ENCODE results near the gene MYO9B. TPM values are rescaled to one million over a fixed set of nuclear protein-coding genes. Genes with fewer than 3 reads are reported as not detected.

MYO9B gene
- polyA plus RNA-seq, 1 donor (not counting 4 experiments of a cell fraction or from before 2014, with no cell fraction given): 14.3 TPM

GRCh38 chr19:17149393-17150135 is 74.0 kb downstream of the MYO9B start:
- dilution Hi-C loops (cut with MboI; ENCODE audit: extremely low pct_ligation_motif_present, low sequenced_read_pairs): no loop called here
- Histone ChIP-seq H3K36me3 (ENCODE audit: control insufficient read depth in 2 of 2, extremely low read depth in 1 of 2, insufficient read depth in 2 of 2, low read length in 2 of 2) (peaks cover 5 to 19% of the 10 kb centered on the region in 2 experiments), H3K27ac (ENCODE audit: control insufficient read depth, insufficient read depth, low read length) (no peak overlapping the region), H3K9me1 (ENCODE audit: control insufficient read depth, extremely low read depth, insufficient read depth, low read length) (no peaks in the 10 kb centered on the region), H3K4me3 (ENCODE audit: control insufficient read depth in 2 of 3, extremely low read depth in 1 of 3, insufficient read depth in 2 of 3, low read depth in 1 of 3, low read length in 3 of 3) (no peak overlapping the region), H2AFZ (ENCODE audit: control insufficient read depth, low read length) (no peak overlapping the region), H3K9me3 (ENCODE audit: control insufficient read depth, low read depth, low read length) (no peaks in the 10 kb centered on the region), H3K4me2 (ENCODE audit: control insufficient read depth, extremely low read depth, insufficient read depth, low read depth, low read length) (no peak overlapping the region), H3K4me1 (ENCODE audit: control insufficient read depth, extremely low read depth, insufficient read depth, low read length) (no peaks in the 10 kb centered on the region), H3K27me3 (ENCODE audit: control insufficient read depth, extremely low read depth, insufficient read depth, low read length) (no peaks in the 10 kb centered on the region), H3K79me2 (ENCODE audit: control insufficient read depth, insufficient read depth, low read length) (no peaks in the 10 kb centered on the region), H3K9ac (ENCODE audit: control insufficient read depth, extremely low read depth, insufficient read depth, low read length) (no peak overlapping the region), H4K20me1 (ENCODE audit: control insufficient read depth, extremely low read depth, insufficient read depth, low read length) (no peaks in the 10 kb centered on the region)
- DNase-seq (ENCODE audit: low read depth, low spot score): no peak
- no peak for TF ChIP-seq EZH2 (IDR thresholded peaks at IDR 0.05; ENCODE audit: low read length)
- no peak for TF ChIP-seq CTCF (optimal IDR thresholded peaks at IDR 0.05 in 1 of 3, IDR thresholded peaks at IDR 0.05 in 1 of 3, conservative IDR thresholded peaks at IDR 0.05 in 1 of 3; ENCODE audit: extremely low read depth in 1 of 3, insufficient read depth in 2 of 3, low read length in 3 of 3)
- no peak for FAIRE-seq

- no peak for FAIRE-seq
- dilution Hi-C loops (cut with MboI; ENCODE audit: extremely low pct_ligation_motif_present, low sequenced_read_pairs): no loop called here
- Histone ChIP-seq H3K9me3 (ENCODE audit: control insufficient read depth, low read depth, low read length) (no peaks in the 10 kb centered on the region), H3K4me2 (ENCODE audit: control insufficient read depth, extremely low read depth, insufficient read depth, low read depth, low read length) (no peak overlapping the region), H3K4me1 (ENCODE audit: control insufficient read depth, extremely low read depth, insufficient read depth, low read length) (no peaks in the 10 kb centered on the region), H3K36me3 (ENCODE audit: control insufficient read depth in 2 of 2, extremely low read depth in 1 of 2, insufficient read depth in 2 of 2, low read length in 2 of 2) (peaks cover 19 to 32% of the 10 kb centered on the region in 2 experiments), H3K4me3 (ENCODE audit: control insufficient read depth in 2 of 3, extremely low read depth in 1 of 3, insufficient read depth in 2 of 3, low read depth in 1 of 3, low read length in 3 of 3) (no peak overlapping the region), H3K79me2 (ENCODE audit: control insufficient read depth, insufficient read depth, low read length) (no peaks in the 10 kb centered on the region), H4K20me1 (ENCODE audit: control insufficient read depth, extremely low read depth, insufficient read depth, low read length) (no peaks in the 10 kb centered on the region), H2AFZ (ENCODE audit: control insufficient read depth, low read length) (no peak overlapping the region), H3K9me1 (ENCODE audit: control insufficient read depth, extremely low read depth, insufficient read depth, low read length) (no peaks in the 10 kb centered on the region), H3K27ac (ENCODE audit: control insufficient read depth, insufficient read depth, low read length) (no peak overlapping the region), H3K9ac (ENCODE audit: control insufficient read depth, extremely low read depth, insufficient read depth, low read length) (no peak overlapping the region), H3K27me3 (ENCODE audit: control insufficient read depth, extremely low read depth, insufficient read depth, low read length) (no peaks in the 10 kb centered on the region)
- TF ChIP-seq CTCF (optimal IDR thresholded peaks at IDR 0.05 in 1 of 3, IDR thresholded peaks at IDR 0.05 in 1 of 3, conservative IDR thresholded peaks at IDR 0.05 in 1 of 3; ENCODE audit: extremely low read depth in 1 of 3, insufficient read depth in 2 of 3, low read length in 3 of 3) (no peak), EZH2 (IDR thresholded peaks at IDR 0.05; ENCODE audit: low read length) (no peak)
- no peak for DNase-seq (ENCODE audit: low read depth, low spot score)
Observed at GRCh38 chr19:17153996-17154395, 78.4 kb downstream of the MYO9B start.
